Loucy (cell line): ENCODE results near the gene PALB2.
"Not testable (repeated sequence)": the region's sequence is repeated elsewhere in the genome, so short reads cannot be mapped to it uniquely, and the experiment has no call there.

Source experiments
- H2AFZ ChIP-seq: fragments of 200-600 bp; sonication (generic); 2 replicates; pipeline ENCODE4 v1.6.0; 2016; ENCODE audit warnings: antibody characterized with exemption, mild to moderate bottlenecking, low read length, moderate library complexity
- H3F3A ChIP-seq: fragments of 200-600 bp; 2 replicates; pipeline ENCODE4 v1.6.0; 2016; ENCODE audit warnings: antibody characterized with exemption, low read depth, mild to moderate bottlenecking
- H3K27me3 ChIP-seq: fragments of 200-600 bp; sonication (generic); 2 replicates; pipeline ENCODE4 v1.6.1; 2014; ENCODE audit warnings: low read length, mild to moderate bottlenecking; ENCODE audit not compliant: insufficient read depth, poor library complexity, severe bottlenecking
- H3K36me3 ChIP-seq: fragments of 200-600 bp; sonication (generic); 2 replicates; pipeline ENCODE4 v1.6.1; 2016; ENCODE audit warnings: low read length; ENCODE audit not compliant: insufficient read depth
- H3K4me1 ChIP-seq: fragments of 200-600 bp; sonication (generic); 2 replicates; pipeline ENCODE4 v1.5.1; 2014; ENCODE audit warnings: low read length, mild to moderate bottlenecking; ENCODE audit not compliant: insufficient read depth, poor library complexity, severe bottlenecking
- H3K4me2 ChIP-seq: fragments of 200-600 bp; sonication (generic); 2 replicates; pipeline ENCODE4 v1.6.0; 2014; ENCODE audit warnings: antibody characterized with exemption, low read length, low read depth, mild to moderate bottlenecking; ENCODE audit not compliant: poor library complexity, severe bottlenecking
- H3K4me3 ChIP-seq: fragments of 200-600 bp; sonication (generic); 2 replicates; pipeline ENCODE4 v1.5.1; 2014; ENCODE audit warnings: low read length, mild to moderate bottlenecking, mixed read lengths; ENCODE audit not compliant: poor library complexity, severe bottlenecking
- H3K79me2 ChIP-seq: fragments of 200-600 bp; sonication (generic); 2 replicates; pipeline ENCODE4 v1.6.1; 2014; ENCODE audit warnings: low read length; ENCODE audit not compliant: insufficient read depth
- H3K9ac ChIP-seq: fragments of 200-600 bp; sonication (generic); 2 replicates; pipeline ENCODE4 v1.6.0; 2014; ENCODE audit warnings: mild to moderate bottlenecking, low read depth, low read length, moderate library complexity; ENCODE audit not compliant: poor library complexity, severe bottlenecking
- H3K9me2 ChIP-seq: fragments of 200-600 bp; sonication (generic); replicated peaks from 2 replicates; pipeline ENCODE4 v1.6.1; 2016; ENCODE audit warnings: low read depth, low read length, mixed read lengths
- H3K9me3 ChIP-seq: fragments of 200-600 bp; sonication (generic); 2 replicates; pipeline ENCODE4 v1.6.1; 2014; ENCODE audit warnings: mild to moderate bottlenecking, antibody characterized with exemption, low read length, low read depth; ENCODE audit not compliant: insufficient read depth
- H4K20me1 ChIP-seq: fragments of 200-600 bp; sonication (generic); 2 replicates; pipeline ENCODE4 v1.6.0; 2014; ENCODE audit warnings: antibody characterized with exemption, low read length, mild to moderate bottlenecking; ENCODE audit not compliant: insufficient read depth, poor library complexity, severe bottlenecking
- CTCF ChIP-seq: fragments of 200-600 bp; sonication (generic); conservative IDR thresholded peaks from 2 replicates; pipeline ENCODE4 v1.5.1; 2014; ENCODE audit warnings: mild to moderate bottlenecking, antibody characterized with exemption, low read length
- EZH2phosphoT487 ChIP-seq: fragments of 200-600 bp; IDR thresholded peaks from 2 replicates; pipeline ENCODE4 v1.6.1; 2018; ENCODE audit warnings: antibody characterized with exemption, mild to moderate bottlenecking, moderate library complexity, borderline replicate concordance

The PALB2 gene

DNA sequence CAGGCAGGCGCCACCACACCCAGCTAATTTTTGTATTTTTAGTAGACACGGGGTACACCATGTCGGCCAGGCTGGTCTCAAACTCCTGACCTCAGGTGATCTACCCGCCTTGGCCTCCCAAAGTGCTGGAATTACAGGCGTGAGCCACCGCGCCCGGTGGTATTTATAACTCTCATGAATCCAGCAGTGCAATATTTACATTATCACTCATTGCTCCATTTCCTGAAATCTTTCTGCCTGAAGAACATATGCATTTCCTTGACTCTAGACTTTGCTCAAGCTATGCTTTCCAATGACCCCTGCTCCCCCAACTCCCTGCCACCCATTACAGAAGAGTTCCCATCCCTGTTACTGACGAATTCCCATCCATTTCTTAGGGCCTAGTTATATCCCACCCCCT lies 25.3 kb downstream of the PALB2 start:
- H3K9me2 ChIP-seq: no peaks in the 10 kb centered on the region
- no peak overlapping the region for H3K4me3 ChIP-seq
- H3K4me1 ChIP-seq: no peaks in the 10 kb centered on the region
- H4K20me1 ChIP-seq: no peaks in the 10 kb centered on the region
- TF ChIP-seq EZH2phosphoT487 (no peak), CTCF (no peak)
- H3K9ac ChIP-seq: no peak overlapping the region
- H3K4me2 ChIP-seq: no peak overlapping the region
- no peaks in the 10 kb centered on the region for H3F3A ChIP-seq
- H3K27me3 ChIP-seq: no peaks in the 10 kb centered on the region
- H2AFZ ChIP-seq: no peak overlapping the region
- H3K36me3 ChIP-seq: peaks cover 27% of the 10 kb centered on the region; the same call in 1 of the 2 replicates
- H3K9me3 ChIP-seq: no peaks in the 10 kb centered on the region
- H3K79me2 ChIP-seq: no peaks in the 10 kb centered on the region

DNA sequence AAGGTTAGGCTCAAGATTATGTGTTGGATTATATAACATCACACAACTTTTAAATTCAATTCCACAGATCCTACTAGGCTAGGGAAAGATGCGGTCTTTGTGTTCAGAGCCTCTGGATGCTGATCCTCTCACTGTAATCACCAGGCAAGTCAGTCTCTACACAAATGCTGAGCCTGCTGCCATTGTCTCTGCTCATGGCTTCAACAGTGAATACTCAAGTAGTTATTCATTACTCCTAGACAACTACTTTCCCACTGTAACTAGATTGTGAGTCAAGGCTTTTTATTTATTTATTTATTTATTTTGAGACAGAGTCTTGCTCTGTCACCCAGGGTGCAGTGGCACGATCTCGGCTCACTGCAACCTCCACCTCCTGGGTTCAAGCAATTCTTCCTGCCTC lies 29.2 kb downstream of the PALB2 start:
- Histone ChIP-seq H3K27me3 (no peaks in the 10 kb centered on the region), H3K4me3 (no peak overlapping the region), H3F3A (no peaks in the 10 kb centered on the region), H2AFZ (no peak overlapping the region), H3K9ac (no peak overlapping the region), H3K4me2 (no peak overlapping the region), H4K20me1 (no peaks in the 10 kb centered on the region), H3K36me3 (peaks cover 18% of the 10 kb centered on the region; the same call in 1 of the 2 replicates), H3K9me3 (no peaks in the 10 kb centered on the region), H3K79me2 (no peaks in the 10 kb centered on the region), H3K4me1 (no peaks in the 10 kb centered on the region), H3K9me2 (no peaks in the 10 kb centered on the region)
- TF ChIP-seq EZH2phosphoT487: no peak
- TF ChIP-seq CTCF: no peak

- not testable (repeated sequence) for H3K27me3 ChIP-seq, H3K9me2 ChIP-seq, H3K9ac ChIP-seq, H3K9me3 ChIP-seq, H3K4me3 ChIP-seq, H3K4me2 ChIP-seq, H4K20me1 ChIP-seq, H2AFZ ChIP-seq, H3K4me1 ChIP-seq, H3K79me2 ChIP-seq, H3F3A ChIP-seq
- peaks cover 19% of the 10 kb centered on the region; the same call in 1 of the 2 replicates for H3K36me3 ChIP-seq
These were observed 30.2 kb downstream of the PALB2 start for GRCh38 chr16:23610905-23611304.

GRCh38 chr16:23609929-23610328 lies 31.2 kb downstream of the PALB2 start:
- H3K9me3 ChIP-seq: no peaks in the 10 kb centered on the region
- H3K9me2 ChIP-seq: no peaks in the 10 kb centered on the region
- H3K9ac ChIP-seq: no peak overlapping the region
- no peak overlapping the region for H3K4me3 ChIP-seq
- no peak for TF ChIP-seq CTCF
- TF ChIP-seq EZH2phosphoT487: no peak
- no peak overlapping the region for H3K4me2 ChIP-seq
- no peak overlapping the region for H2AFZ ChIP-seq
- peaks cover 24% of the 10 kb centered on the region; the same call in 1 of the 2 replicates for H3K36me3 ChIP-seq
- no peaks in the 10 kb centered on the region for H3K4me1 ChIP-seq
- H3K27me3 ChIP-seq: no peaks in the 10 kb centered on the region
- H4K20me1 ChIP-seq: no peaks in the 10 kb centered on the region
- no peaks in the 10 kb centered on the region for H3K79me2 ChIP-seq
- H3F3A ChIP-seq: no peaks in the 10 kb centered on the region
